ENCODE data around the gene DNAAF8.

DNAAF8 gene

GRCh38 chr16:4746991-4747574 is 12.7 kb downstream of the DNAAF8 start:
- in situ Hi-C loops (cut with MboI; ENCODE audit: low pct_unique_long_range_greater_than_20kb, low sequenced_read_pairs): no loop called here
- DNase-seq: no peak

DNA sequence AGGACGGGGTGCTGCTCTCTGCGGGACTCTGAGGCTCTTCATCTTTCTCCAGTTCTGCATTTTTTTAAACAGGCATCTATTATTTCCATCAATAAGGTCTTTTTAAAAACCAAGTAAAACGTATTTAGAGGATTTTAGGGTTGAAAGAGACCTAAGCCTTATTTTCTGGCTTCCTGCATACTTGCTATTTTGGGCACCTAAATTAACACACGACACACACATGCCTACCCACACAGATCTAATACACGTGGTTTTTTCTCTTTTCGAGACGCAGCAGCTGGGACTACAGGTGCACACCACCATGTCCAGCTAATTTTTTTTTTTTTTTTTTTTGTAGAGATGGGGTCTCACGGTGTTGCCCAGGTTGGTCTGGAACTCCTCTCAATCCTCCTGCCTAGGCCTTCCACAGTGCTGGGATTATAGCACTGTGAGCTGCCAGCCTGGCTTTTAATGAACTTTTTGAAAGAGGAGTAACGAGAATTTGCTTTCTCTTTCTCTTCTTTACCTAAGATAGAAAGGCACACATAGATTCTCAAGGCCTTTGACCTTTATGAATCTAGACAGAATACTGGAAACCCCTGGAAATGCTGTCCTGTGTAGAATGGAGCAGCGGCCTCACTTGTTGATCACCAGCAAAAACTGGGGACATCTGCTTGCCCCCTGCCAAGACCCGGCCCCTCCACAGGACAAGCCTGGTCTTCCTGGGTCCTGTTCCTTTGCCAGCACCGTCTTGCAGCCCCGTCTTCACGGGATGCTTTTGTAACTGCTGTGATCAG is 13.8 kb downstream of the DNAAF8 start:
- in situ Hi-C loops (cut with MboI; ENCODE audit: low pct_unique_long_range_greater_than_20kb, low sequenced_read_pairs): no loop called here
- no peak for DNase-seq

DNA sequence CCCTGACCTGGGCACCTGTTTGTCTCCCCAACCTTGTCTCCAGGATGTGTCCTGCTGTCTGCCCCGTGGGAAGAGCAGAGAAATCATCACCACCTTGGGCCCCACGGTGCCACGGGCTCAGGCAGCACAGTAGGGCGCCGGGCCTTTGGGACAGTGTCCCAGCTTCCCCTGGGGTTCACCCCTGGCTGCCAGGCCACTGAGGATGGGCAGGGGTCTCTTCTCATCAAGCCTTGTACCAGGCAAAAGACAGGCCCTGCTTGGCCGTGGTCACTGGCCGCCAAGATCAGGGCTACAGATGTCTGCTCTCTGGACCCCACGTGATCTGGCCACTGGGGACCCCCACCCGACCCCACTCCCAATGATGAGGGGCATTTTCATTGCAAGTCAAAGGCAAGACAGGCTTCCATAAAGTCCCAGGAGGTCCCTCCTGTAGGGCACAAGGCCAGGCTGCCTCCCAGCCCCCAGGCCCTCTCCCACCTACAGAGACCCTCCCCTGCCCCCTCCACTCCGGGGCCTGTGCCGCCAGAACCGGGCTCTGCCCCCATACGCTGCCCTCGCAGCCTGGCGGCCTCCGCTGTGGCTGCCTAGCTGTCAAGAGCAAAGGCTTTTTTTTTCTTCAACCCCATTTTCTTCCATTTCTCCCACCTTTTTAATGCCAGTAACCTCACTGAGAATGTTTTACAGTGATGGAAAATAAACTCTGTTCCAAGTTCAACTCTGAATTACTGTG is 14.5 kb downstream of the DNAAF8 start:
- DNase-seq: no peak
- in situ Hi-C loops (cut with MboI; ENCODE audit: low pct_unique_long_range_greater_than_20kb, low sequenced_read_pairs): no loop called here

GRCh38 chr16:4749700-4750257 is 15.4 kb downstream of the DNAAF8 start:
- in situ Hi-C loops (cut with MboI; ENCODE audit: low pct_unique_long_range_greater_than_20kb, low sequenced_read_pairs): no loop called here

GRCh38 chr16:4750896-4751295 is 16.6 kb downstream of the DNAAF8 start:
- in situ Hi-C loops (cut with MboI; ENCODE audit: low pct_unique_long_range_greater_than_20kb, low sequenced_read_pairs): no loop called here
- DNase-seq: no peak

More at GRCh38 chr16:4749700-4750257, 15.4 kb downstream of the DNAAF8 start:
- no peak for DNase-seq

DNA sequence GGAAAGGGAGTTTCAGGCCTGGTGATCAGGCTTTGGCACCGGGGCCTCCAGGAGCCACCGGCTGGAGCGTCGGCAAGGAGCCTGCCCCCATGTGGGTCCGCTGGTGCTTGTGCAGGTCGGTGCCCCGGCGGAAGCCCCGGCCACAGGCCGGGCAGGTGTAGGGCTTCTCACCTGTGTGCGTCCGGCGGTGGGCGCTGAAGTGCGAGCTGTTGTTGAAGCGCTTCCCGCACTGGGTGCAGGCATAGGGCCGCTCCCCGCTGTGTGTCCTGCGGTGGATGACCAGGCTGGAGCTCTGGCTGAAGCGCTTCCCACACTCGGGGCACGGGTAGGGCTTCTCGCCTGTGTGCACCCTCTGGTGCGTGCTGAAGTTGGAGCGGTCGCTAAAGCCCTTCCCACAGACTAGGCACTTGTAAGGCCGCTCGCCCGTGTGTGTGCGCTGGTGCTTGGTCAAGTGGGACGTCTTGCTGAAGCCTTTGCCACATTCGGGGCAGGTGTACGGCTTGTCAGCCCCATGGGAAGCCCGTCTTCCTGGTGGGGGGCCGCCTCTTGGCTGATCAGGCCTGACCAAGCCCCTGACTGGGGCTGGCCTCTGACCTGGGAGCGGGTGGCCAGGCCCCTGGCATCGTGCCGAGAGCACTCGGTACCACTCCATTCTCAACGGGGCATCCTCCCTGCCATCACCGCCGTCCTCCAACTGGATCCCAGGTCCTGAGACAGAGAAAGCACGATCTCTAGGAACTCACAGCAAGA is 18.2 kb downstream of the DNAAF8 start:
- DNase-seq: no peak
- in situ Hi-C loops (cut with MboI; ENCODE audit: low pct_unique_long_range_greater_than_20kb, low sequenced_read_pairs): no loop called here

DNA sequence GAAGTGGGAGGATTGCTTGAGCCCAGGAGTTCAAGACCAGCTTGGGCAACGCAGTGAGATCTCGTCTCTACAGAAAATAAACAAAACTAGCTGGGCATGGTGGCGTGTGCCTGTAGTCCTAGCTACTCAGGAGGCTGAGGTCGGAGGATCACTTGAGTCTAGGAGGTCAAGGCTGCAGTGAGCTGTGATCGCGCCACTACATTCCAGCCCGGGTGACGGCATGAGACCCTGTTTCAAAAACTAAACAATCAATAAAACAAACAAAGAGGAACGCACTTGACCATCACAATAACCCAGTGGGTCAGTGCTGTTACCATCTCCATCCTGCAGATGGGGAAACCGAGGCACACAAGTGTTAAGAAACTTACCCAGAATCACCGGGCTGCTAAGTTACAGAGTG is 18.9 kb downstream of the DNAAF8 start:
- in situ Hi-C loops (cut with MboI; ENCODE audit: low pct_unique_long_range_greater_than_20kb, low sequenced_read_pairs): no loop called here
- no peak for DNase-seq

- in situ Hi-C loops (cut with MboI; ENCODE audit: low pct_unique_long_range_greater_than_20kb, low sequenced_read_pairs): no loop called here
- DNase-seq: no peak
Observed at GRCh38 chr16:4754865-4755264, 20.5 kb downstream of the DNAAF8 start.

DNA sequence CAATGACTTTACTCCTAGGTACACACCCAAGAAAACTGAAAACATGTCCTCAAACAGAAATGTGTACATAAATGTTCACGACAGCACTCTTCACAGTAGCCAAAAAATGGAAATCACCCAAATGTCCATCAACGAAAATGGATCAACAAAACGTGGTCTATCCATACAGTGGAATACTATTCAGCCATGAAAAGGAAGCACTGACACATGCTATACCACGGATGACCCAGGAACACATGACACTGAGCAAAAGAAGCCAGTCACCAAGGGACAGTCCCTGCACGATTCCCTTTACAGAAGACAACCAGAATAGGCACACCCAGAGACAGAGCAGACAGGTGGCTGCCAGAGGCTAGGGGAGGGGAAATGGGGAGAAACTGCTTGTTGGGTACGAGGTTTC is 21.4 kb downstream of the DNAAF8 start:
- DNase-seq: no peak
- in situ Hi-C loops (cut with MboI; ENCODE audit: low pct_unique_long_range_greater_than_20kb, low sequenced_read_pairs): no loop called here

DNA sequence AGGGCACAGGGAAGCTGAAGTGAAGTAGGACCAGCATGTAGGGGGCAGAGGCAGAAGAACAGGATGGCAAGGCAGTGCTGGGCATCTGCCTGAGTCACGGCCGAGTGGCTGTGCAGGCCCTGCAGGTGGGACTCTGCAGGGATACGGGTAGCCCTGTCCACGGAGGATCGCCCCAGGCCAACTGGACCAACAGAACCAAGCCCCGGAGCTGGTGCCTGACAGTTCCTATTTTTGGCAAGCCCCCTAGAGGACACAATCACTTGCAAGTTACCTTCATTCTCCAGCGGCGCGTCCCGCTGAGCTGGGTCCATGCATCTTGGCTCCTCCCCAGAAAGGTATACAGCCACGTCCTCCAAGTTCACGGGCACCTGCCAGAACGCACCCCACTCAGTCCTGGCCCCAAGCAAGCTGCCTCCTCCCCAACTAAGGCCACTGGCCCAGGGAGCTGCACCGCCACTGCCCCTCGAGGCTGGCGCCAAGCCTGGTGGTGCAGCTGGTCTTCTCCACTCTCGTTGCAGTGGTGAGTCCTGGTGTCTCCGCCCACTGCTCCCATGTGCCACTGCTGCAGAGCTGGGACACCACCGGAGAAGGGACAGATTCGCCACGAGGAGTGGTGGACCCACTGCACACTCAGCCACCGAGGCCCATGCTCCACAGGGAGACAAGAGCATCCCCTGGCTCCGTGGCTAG is 26.0 kb downstream of the DNAAF8 start:
- no peak for DNase-seq
- in situ Hi-C loops (cut with MboI; ENCODE audit: low pct_unique_long_range_greater_than_20kb, low sequenced_read_pairs): no loop called here

- no peak for DNase-seq
- in situ Hi-C loops (cut with MboI; ENCODE audit: low pct_unique_long_range_greater_than_20kb, low sequenced_read_pairs): no loop called here
Observed at GRCh38 chr16:4762205-4762604, 27.9 kb downstream of the DNAAF8 start.

DNA sequence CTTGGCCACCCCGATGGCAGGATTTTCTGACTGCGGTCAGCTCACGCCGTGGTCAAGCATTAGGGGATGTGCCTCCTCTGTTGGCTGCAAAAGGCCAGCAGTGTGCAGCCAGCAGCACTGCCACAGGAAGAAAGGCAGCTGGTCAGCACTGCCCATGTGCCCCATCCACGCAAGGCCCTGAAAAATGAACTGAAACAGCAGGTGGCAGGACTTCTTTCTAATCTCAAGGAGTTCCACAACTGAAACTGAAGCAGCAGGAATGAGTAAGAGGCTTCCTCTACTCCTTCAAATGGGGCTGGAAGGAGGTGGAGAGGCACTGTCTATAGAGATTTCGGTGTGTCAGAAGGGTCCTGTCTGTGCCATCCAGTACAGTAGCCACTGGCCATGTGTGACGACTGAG is 29.5 kb downstream of the DNAAF8 start:
- in situ Hi-C loops (cut with MboI; ENCODE audit: low pct_unique_long_range_greater_than_20kb, low sequenced_read_pairs): no loop called here
- no peak for DNase-seq

DNA sequence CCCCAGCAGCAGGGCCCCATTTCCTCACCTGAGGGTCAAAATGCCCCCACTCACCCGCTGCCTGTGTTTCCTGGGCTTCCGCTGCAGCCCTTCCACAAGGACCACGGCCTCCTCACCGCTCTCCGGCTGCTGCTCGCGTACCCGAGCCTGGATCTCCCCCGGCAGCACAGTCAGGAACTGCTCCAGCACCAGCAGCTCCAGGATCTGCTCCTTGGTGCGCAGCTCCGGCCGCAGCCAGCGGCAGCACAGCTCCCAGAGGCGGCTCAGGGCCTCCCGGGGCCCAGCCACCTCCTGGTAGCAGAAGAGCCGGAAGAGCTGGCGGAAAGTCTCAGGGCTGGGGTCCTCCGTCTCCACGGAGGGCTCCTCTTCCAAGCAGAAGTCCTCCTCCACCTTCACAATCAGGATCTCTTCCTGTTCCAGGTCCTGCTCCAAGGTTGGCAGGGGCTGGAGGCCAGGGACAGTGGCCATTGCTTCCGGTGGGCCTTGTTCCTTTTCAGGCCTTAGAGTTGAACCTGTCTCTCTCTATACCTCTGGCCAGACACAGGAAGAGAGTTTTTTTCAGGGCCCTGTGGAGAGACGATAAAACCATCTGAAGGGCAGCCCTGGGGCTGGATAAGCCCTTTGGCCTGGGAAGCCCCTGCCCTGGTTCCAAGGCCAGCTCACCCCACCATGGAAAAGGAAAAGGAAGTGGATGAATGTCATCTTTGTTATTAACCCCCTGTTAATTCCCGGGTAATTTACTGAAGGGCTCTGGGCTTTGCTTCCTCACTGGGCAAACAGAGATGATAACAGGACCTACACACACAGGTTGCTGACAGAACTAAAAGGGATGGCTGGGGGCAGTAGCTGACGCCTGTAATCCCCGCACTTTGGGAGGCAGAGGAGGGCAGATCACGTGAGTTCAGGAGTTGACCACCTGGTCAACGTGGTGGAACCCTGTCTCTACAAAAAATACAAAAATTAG is 31.5 kb downstream of the DNAAF8 start:
- DNase-seq: no peak
- in situ Hi-C loops (cut with MboI; ENCODE audit: low pct_unique_long_range_greater_than_20kb, low sequenced_read_pairs): no loop called here

- in situ Hi-C loops (cut with MboI; ENCODE audit: low pct_unique_long_range_greater_than_20kb, low sequenced_read_pairs): no loop called here
Observed at GRCh38 chr16:4766875-4767628, 32.7 kb downstream of the DNAAF8 start, which contains the start of gene ZNF500. Gene ZNF500 (minus strand): TSS chr16:4767162. CDS start chr16:4765978, 1,184 bp downstream.

GRCh38 chr16:4767872-4768548 is 33.7 kb downstream of the DNAAF8 start:
- in situ Hi-C loops (cut with MboI; ENCODE audit: low pct_unique_long_range_greater_than_20kb, low sequenced_read_pairs): no loop called here

More at GRCh38 chr16:4766875-4767628, 32.7 kb downstream of the DNAAF8 start, which contains the start of gene ZNF500:
- peak; percentile 96 for DNase-seq

GRCh38 chr16:4768549-4769305 is 34.4 kb downstream of the DNAAF8 start:
- in situ Hi-C loops (cut with MboI; ENCODE audit: low pct_unique_long_range_greater_than_20kb, low sequenced_read_pairs): no loop called here
- DNase-seq: peak; percentile 96

More at GRCh38 chr16:4767872-4768548, 33.7 kb downstream of the DNAAF8 start:
- DNase-seq: no peak
